ENCODE measurements around the gene RFNG. TPM values are rescaled to one million over a fixed set of nuclear protein-coding genes. Genes with fewer than 3 reads are reported as not detected.
A peak's percentile ranks its signal among the peaks of the same experiment; 100 is the strongest.

The RFNG gene
- total and polyA plus RNA-seq, 2 donors (not counting 1 experiment from before 2014, with no cell fraction given) = 30.1 to 44.5 TPM

- Mint-ChIP-seq H3K4me1 (peaks cover 10% of the 10 kb centered on the region), H3K4me3 (peak overlapping the region; percentile 7), H3K27ac (no peak overlapping the region), H3K9me3 (ENCODE audit: insufficient read depth) (no peaks in the 10 kb centered on the region), H3K27me3 (no peaks in the 10 kb centered on the region)
- 90% methylated on average over 19 of the region's 24 CpGs for WGBS (ENCODE audit: insufficient coverage)
- intact Hi-C loops (cut with micrococcal nuclease) = no loop called here
- H3K36me3 ChIP-seq (replicated peaks in 1 of 2; ENCODE audit: control extremely low read depth in 1 of 2, control insufficient read depth in 1 of 2, extremely low read depth in 1 of 2, insufficient read depth in 2 of 2, low read length in 1 of 2) = peaks cover 0 to 2% of the 10 kb centered on the region in 2 experiments
- no peak for ATAC-seq (ENCODE audit: low read depth)
- peaks cover 4% of the 10 kb centered on the region for H4K20me1 ChIP-seq (ENCODE audit: control insufficient read depth, insufficient read depth, low read length, poor library complexity, severe bottlenecking)
- POLR2A ChIA-PET = no interaction called here
- no peak overlapping the region for H3K4me3 ChIP-seq (ENCODE audit: control extremely low read depth in 1 of 5, extremely low read depth in 1 of 5, insufficient read depth in 1 of 5, low read depth in 2 of 5, low read length in 4 of 5)
- TF ChIP-seq CTCF (IDR thresholded peaks at IDR 0.05) (no peak), EZH2 (IDR thresholded peaks at IDR 0.05; ENCODE audit: borderline replicate concordance, insufficient read depth, low read depth, low read length, poor library complexity, severe bottlenecking) (no peak)
- H2AFZ ChIP-seq (ENCODE audit: insufficient read depth, low read depth, low read length, poor library complexity, severe bottlenecking) = no peak overlapping the region
- H3K79me2 ChIP-seq (ENCODE audit: control insufficient read depth, insufficient read depth, low read length) = peaks cover 12% of the 10 kb centered on the region
- H3K27ac ChIP-seq (ENCODE audit: low read length in 2 of 2) = no peak overlapping the region
- CTCF ChIA-PET = no interaction called here
- H3K9me3 ChIP-seq (ENCODE audit: control extremely low read depth in 1 of 3, control insufficient read depth in 2 of 3, insufficient read depth in 1 of 3, low read length in 2 of 3) = no peaks in the 10 kb centered on the region
- no peaks in the 10 kb centered on the region for H3K27me3 ChIP-seq (replicated peaks in 1 of 4; ENCODE audit: control extremely low read depth in 1 of 4, control insufficient read depth in 3 of 4, insufficient read depth in 4 of 4, low read length in 3 of 4)
- peaks cover 12 to 17% of the 10 kb centered on the region in 2 donors for H3K4me1 ChIP-seq (ENCODE audit: control insufficient read depth in 2 of 2, insufficient read depth in 2 of 2, low read length in 2 of 2)
- no peak overlapping the region for H3K9ac ChIP-seq (ENCODE audit: low read length)
- DNase-seq = no peak
- no peak overlapping the region for H3K4me2 ChIP-seq (replicated peaks; ENCODE audit: low read depth, low read length, poor library complexity, severe bottlenecking)
Observed at GRCh38 chr17:82047379-82047778, 4.2 kb downstream of the RFNG start.

DNA sequence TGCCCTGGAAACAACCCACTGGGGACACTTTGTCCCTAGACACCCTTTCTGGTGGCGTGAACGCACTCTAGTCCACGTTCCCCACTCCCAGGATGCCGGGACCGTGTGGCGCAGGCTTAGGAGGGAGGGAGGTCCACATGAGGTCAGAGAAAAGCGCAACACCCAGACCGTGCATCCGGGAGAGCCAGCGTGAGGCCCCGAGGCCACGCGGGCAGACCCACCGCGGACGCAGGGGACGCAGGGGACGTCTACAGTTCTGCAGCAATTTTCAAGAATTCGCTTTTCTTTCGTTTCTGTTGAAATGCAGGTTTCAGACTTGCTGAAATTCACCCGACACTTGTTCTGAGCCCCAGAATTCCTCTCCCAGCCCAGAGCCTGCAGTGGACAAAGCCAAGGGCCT lies 4.7 kb downstream of the RFNG start:
- ATAC-seq (ENCODE audit: low read depth) = no peak
- Mint-ChIP-seq H3K4me1 (peaks cover 10% of the 10 kb centered on the region), H3K27me3 (no peaks in the 10 kb centered on the region), H3K4me3 (no peak overlapping the region), H3K9me3 (ENCODE audit: insufficient read depth) (no peaks in the 10 kb centered on the region), H3K27ac (no peak overlapping the region)
- H3K4me2 ChIP-seq (replicated peaks; ENCODE audit: low read depth, low read length, poor library complexity, severe bottlenecking) = no peak overlapping the region
- H3K27ac ChIP-seq (ENCODE audit: low read length in 2 of 2) = no peak overlapping the region
- peaks cover 9 to 14% of the 10 kb centered on the region in 2 donors for H3K4me1 ChIP-seq (ENCODE audit: control insufficient read depth in 2 of 2, insufficient read depth in 2 of 2, low read length in 2 of 2)
- no peaks in the 10 kb centered on the region for H3K9me3 ChIP-seq (ENCODE audit: control extremely low read depth in 1 of 3, control insufficient read depth in 2 of 3, insufficient read depth in 1 of 3, low read length in 2 of 3)
- DNase-seq = no peak
- 97% methylated on average over 21 of the region's 21 CpGs for WGBS (ENCODE audit: insufficient coverage)
- H3K36me3 ChIP-seq (replicated peaks in 1 of 2; ENCODE audit: control extremely low read depth in 1 of 2, control insufficient read depth in 1 of 2, extremely low read depth in 1 of 2, insufficient read depth in 2 of 2, low read length in 1 of 2) = peaks cover 0 to 2% of the 10 kb centered on the region in 2 experiments
- no peaks in the 10 kb centered on the region for H3K27me3 ChIP-seq (replicated peaks in 1 of 4; ENCODE audit: control extremely low read depth in 1 of 4, control insufficient read depth in 3 of 4, insufficient read depth in 4 of 4, low read length in 3 of 4)
- no peak overlapping the region for H2AFZ ChIP-seq (ENCODE audit: insufficient read depth, low read depth, low read length, poor library complexity, severe bottlenecking)
- peaks cover 9% of the 10 kb centered on the region for H3K79me2 ChIP-seq (ENCODE audit: control insufficient read depth, insufficient read depth, low read length)
- intact Hi-C loops (cut with micrococcal nuclease) = no loop called here
- H3K4me3 ChIP-seq (ENCODE audit: control extremely low read depth in 1 of 5, extremely low read depth in 1 of 5, insufficient read depth in 1 of 5, low read depth in 2 of 5, low read length in 4 of 5) = no peak overlapping the region
- CTCF ChIA-PET = no interaction called here
- POLR2A ChIA-PET = no interaction called here
- TF ChIP-seq EZH2 (IDR thresholded peaks at IDR 0.05; ENCODE audit: borderline replicate concordance, insufficient read depth, low read depth, low read length, poor library complexity, severe bottlenecking) = no peak
- TF ChIP-seq CTCF (IDR thresholded peaks at IDR 0.05) = no peak
- H3K9ac ChIP-seq (ENCODE audit: low read length) = no peak overlapping the region
- H4K20me1 ChIP-seq (ENCODE audit: control insufficient read depth, insufficient read depth, low read length, poor library complexity, severe bottlenecking) = no peaks in the 10 kb centered on the region
